Right ventricle myocardium superior (tissue), 1 donor: ENCODE data around the gene FAM9B. TPM values are rescaled to one million over a fixed set of nuclear protein-coding genes. Genes with fewer than 3 reads are reported as not detected.

Experiments
- ATAC-seq: fragments of 200-7000 bp; cut with Tn5 transposase; one replicate; pipeline ENCODE4 v1.9.1; 2020; ENCODE audit warnings: mild to moderate bottlenecking; ENCODE audit not compliant: poor library complexity
- DNase-seq: peaks from one replicate; pipeline ENCODE4 v3.0.0-alpha.2; 2020
- intact Hi-C: fragments of 100-400 bp; cut with DNase I; formaldehyde crosslinking; loops from one replicate; pipeline ENCODE4 v1.11.2; 2022
- total RNA-seq: library from RNA; stranded (reverse); fragmentation: NEBNext Ultra II Directional; extraction: Animal tissue kit (Norgen Biotek cat#: 25700); gene quantifications from one replicate; pipeline ENCODE4 v1.2.1, GENCODE V29; 2021
- donor health status: DM: no; HTN: yes; CAD: no; lungs with severe emphysema.

The FAM9B gene
- total RNA-seq, 1 donor from 2014 or later, result not detected

GRCh38 chrX:8987672-8988250 lies 46.2 kb downstream of the FAM9B start:
- no peak for DNase-seq
- no peak for ATAC-seq
- intact Hi-C loops, result no loop called here

GRCh38 chrX:8984231-8984630 lies 49.7 kb downstream of the FAM9B start:
- intact Hi-C loops, result no loop called here
- no peak for DNase-seq
- no peak for ATAC-seq

- ATAC-seq, result no peak
- intact Hi-C loops, result no loop called here
- no peak for DNase-seq
Observed at GRCh38 chrX:8981723-8982122, 52.2 kb downstream of the FAM9B start.

- ATAC-seq (no peak), DNase-seq (no peak)
- intact Hi-C loops, result no loop called here
Observed at GRCh38 chrX:8980756-8981155, 53.2 kb downstream of the FAM9B start.

Other genes with a start within 250 kb of the FAM9B start
- not detected for gene FAM9A, start 232.7 kb downstream of the FAM9B start, total RNA-seq